Ishikawa (cell line): Measurements from ENCODE around the gene TEX261.
A peak's percentile ranks its signal among the peaks of the same experiment; 100 is the strongest.

Experiments
- CEBPB ChIP-seq: IDR thresholded peaks from 2 replicates; pipeline ENCODE4 v1.6.1; 2012
- CREB1 ChIP-seq: IDR thresholded peaks from 2 replicates; pipeline ENCODE4 v1.6.1; 2012; ENCODE audit warnings: low read depth
- EGR1 ChIP-seq: IDR thresholded peaks from 2 replicates; pipeline ENCODE4 v1.6.1; 2012
- EP300 ChIP-seq: IDR thresholded peaks from 2 replicates; pipeline ENCODE4 v1.6.1; 2012; ENCODE audit warnings: borderline replicate concordance
- FOXM1 ChIP-seq: IDR thresholded peaks from 2 replicates; pipeline ENCODE4 v1.6.1; 2012; ENCODE audit warnings: low read depth, borderline replicate concordance
- MAX ChIP-seq: IDR thresholded peaks from 2 replicates; pipeline ENCODE4 v1.6.1; 2012
- NFIC ChIP-seq: IDR thresholded peaks from 2 replicates; pipeline ENCODE4 v1.6.1; 2012
- RAD21 ChIP-seq: IDR thresholded peaks from 2 replicates; pipeline ENCODE4 v1.6.1; 2012; ENCODE audit warnings: low read depth
- TAF1 ChIP-seq: IDR thresholded peaks from 2 replicates; pipeline ENCODE4 v1.6.1; 2012; ENCODE audit warnings: low read depth, mild to moderate bottlenecking
- TCF12 ChIP-seq: IDR thresholded peaks from 2 replicates; pipeline ENCODE4 v1.6.1; 2012; ENCODE audit warnings: low read depth
- TEAD4 ChIP-seq: IDR thresholded peaks from 2 replicates; pipeline ENCODE4 v1.6.1; 2012
- USF1 ChIP-seq: IDR thresholded peaks from 2 replicates; pipeline ENCODE4 v1.6.1; 2012
- YY1 ChIP-seq: IDR thresholded peaks from 2 replicates; pipeline ENCODE4 v1.6.1; 2012; ENCODE audit warnings: low read depth
- ZBTB7A ChIP-seq: IDR thresholded peaks from 2 replicates; pipeline ENCODE4 v1.6.1; 2012; ENCODE audit warnings: low read depth
- TF ChIP-seq, protein P1 (sequence below): IDR thresholded peaks from 2 replicates; pipeline ENCODE4 v1.6.1; 2012; ENCODE audit warnings: low read depth, mild to moderate bottlenecking

The TEX261 gene

GRCh38 chr2:70994699-70995425 lies at the start of gene TEX261:
TEX261 (minus strand) TSS chr2:70994873; CDS start chr2:70994757, 116 bp downstream.
- TF ChIP-seq TCF12: peak; percentile 21; the same call in 1 of the 2 replicates
- TF ChIP-seq, protein P1, sequence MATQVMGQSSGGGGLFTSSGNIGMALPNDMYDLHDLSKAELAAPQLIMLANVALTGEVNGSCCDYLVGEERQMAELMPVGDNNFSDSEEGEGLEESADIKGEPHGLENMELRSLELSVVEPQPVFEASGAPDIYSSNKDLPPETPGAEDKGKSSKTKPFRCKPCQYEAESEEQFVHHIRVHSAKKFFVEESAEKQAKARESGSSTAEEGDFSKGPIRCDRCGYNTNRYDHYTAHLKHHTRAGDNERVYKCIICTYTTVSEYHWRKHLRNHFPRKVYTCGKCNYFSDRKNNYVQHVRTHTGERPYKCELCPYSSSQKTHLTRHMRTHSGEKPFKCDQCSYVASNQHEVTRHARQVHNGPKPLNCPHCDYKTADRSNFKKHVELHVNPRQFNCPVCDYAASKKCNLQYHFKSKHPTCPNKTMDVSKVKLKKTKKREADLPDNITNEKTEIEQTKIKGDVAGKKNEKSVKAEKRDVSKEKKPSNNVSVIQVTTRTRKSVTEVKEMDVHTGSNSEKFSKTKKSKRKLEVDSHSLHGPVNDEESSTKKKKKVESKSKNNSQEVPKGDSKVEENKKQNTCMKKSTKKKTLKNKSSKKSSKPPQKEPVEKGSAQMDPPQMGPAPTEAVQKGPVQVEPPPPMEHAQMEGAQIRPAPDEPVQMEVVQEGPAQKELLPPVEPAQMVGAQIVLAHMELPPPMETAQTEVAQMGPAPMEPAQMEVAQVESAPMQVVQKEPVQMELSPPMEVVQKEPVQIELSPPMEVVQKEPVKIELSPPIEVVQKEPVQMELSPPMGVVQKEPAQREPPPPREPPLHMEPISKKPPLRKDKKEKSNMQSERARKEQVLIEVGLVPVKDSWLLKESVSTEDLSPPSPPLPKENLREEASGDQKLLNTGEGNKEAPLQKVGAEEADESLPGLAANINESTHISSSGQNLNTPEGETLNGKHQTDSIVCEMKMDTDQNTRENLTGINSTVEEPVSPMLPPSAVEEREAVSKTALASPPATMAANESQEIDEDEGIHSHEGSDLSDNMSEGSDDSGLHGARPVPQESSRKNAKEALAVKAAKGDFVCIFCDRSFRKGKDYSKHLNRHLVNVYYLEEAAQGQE: no peak
- peak; percentile 29; the same call in 1 of the 2 replicates for TF ChIP-seq TAF1
- no peak for TF ChIP-seq EP300
- 0 out of 2 replicates have a peak, but pooled peaks have one; percentile 30 for TF ChIP-seq YY1
- no peak; the same call in 1 of the 2 replicates for TF ChIP-seq ZBTB7A
- 0 out of 2 replicates have a peak, but pooled peaks have one; percentile 26 for TF ChIP-seq MAX
- no peak; the same call in 1 of the 2 replicates for TF ChIP-seq TEAD4
- no peak for TF ChIP-seq FOXM1

DNA sequence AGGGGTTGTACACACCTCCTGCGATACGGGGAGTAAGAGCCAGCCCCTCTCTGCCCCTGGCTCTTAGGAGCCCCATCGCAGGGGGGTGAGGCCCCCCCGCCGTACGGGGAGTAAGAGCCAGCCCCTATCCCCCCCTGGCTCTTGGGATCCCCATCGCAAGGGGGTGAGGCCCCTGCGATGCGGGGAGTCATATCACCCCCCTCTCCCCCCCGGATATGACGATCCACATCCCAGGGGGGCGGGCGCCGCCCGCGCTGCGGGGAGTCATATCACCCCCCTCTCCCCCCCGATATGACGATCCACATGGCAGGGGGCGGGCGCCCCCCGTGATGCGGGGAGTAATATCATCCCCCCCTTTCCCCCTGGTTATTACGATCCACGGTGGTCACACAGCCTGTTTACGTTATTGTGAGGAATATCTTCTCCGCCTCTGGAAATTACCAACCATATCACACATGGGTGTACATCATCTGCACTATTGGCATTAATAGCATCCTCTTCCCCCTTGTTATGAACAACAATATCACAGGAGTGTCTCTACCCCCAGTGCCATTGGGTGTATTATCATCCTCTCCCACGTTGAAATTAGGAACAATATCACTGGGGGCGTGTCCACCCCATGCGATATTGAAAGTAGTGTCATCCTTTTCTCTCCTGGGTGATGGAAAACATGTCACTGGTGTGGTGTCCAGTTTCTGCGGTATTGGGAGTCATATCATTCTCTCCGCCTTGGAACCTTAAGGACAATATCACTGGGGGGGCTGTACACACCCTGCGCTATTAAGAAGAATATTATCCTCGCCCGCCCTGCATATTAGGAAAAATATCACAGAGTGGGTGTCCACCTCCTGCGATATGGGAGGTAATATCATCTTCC lies 49.1 kb upstream of the TEX261 start:
- no peak for TF ChIP-seq NFIC
- TF ChIP-seq, protein P1: no peak
- no peak for TF ChIP-seq RAD21
- TF ChIP-seq TEAD4: no peak
- TF ChIP-seq EP300: no peak
- no peak for TF ChIP-seq ZBTB7A
- TF ChIP-seq CEBPB: no peak
- TF ChIP-seq MAX: no peak
- no peak for TF ChIP-seq USF1
- TF ChIP-seq TAF1: no peak
- no peak for TF ChIP-seq CREB1
- TF ChIP-seq FOXM1: no peak
- TF ChIP-seq TCF12: no peak
- no peak for TF ChIP-seq EGR1
- no peak for TF ChIP-seq YY1

GRCh38 chr2:71042287-71042686 lies 47.6 kb upstream of the TEX261 start:
- TF ChIP-seq YY1 (no peak), MAX (no peak), EGR1 (no peak), EP300 (no peak), CREB1 (no peak), TAF1 (no peak), FOXM1 (no peak), CEBPB (no peak), NFIC (no peak), RAD21 (no peak), TCF12 (no peak), USF1 (no peak), ZBTB7A (no peak), TEAD4 (no peak)
- TF ChIP-seq, protein P1: no peak
